NB4 (cell line): ENCODE results near the gene SARS1.

Source experiments
- DNase-seq: peaks from one replicate; pipeline ENCODE4 v3.0.0; 2010; ENCODE audit warnings: low read depth
- H3K4me3 ChIP-seq: one replicate; pipeline ENCODE4 v1.5.1; 2011; ENCODE audit warnings: mild to moderate bottlenecking, low read depth, low read length, moderate library complexity
- MYC ChIP-seq: IDR thresholded peaks from 2 replicates; pipeline ENCODE4 v1.6.1; 2011; ENCODE audit warnings: low read depth, low read length
- POLR2A ChIP-seq: IDR thresholded peaks from 2 replicates; pipeline ENCODE4 v1.6.1; 2011; ENCODE audit warnings: mild to moderate bottlenecking; ENCODE audit not compliant: insufficient read length; ENCODE audit errors: extremely low read depth
- TF ChIP-seq, protein P1 (sequence below): IDR thresholded peaks from one replicate; pipeline ENCODE4 v1.5.1; 2012; ENCODE audit warnings: low read depth, low read length
- TF ChIP-seq, protein P2 (sequence below): IDR thresholded peaks from 2 replicates; pipeline ENCODE4 v1.6.1; 2011; ENCODE audit warnings: low read depth, low read length

SARS1 gene

DNA sequence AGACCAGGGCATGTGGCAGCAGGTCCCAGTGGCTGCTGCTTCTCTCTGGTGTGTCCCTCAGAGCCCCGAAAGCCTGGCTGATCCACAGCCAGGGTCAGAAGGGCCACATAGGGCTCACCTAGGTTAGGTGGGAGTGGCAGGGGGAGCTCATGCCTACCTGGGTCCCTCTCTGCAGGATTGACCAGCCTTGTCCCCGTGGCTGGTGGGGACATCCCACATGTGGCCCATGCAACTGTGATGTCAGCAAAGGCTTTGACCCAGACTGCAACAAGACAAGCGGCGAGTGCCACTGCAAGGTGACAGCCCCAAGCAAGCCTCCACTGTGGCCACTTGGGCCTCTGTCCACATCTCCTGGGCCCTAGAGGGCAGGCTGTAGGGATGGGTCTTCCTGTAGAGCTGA, 51.3 kb downstream of the SARS1 start:
- no peak overlapping the region for H3K4me3 ChIP-seq
- DNase-seq: no peak
- TF ChIP-seq POLR2A (no peak), MYC (no peak)
- TF ChIP-seq, protein P1, sequence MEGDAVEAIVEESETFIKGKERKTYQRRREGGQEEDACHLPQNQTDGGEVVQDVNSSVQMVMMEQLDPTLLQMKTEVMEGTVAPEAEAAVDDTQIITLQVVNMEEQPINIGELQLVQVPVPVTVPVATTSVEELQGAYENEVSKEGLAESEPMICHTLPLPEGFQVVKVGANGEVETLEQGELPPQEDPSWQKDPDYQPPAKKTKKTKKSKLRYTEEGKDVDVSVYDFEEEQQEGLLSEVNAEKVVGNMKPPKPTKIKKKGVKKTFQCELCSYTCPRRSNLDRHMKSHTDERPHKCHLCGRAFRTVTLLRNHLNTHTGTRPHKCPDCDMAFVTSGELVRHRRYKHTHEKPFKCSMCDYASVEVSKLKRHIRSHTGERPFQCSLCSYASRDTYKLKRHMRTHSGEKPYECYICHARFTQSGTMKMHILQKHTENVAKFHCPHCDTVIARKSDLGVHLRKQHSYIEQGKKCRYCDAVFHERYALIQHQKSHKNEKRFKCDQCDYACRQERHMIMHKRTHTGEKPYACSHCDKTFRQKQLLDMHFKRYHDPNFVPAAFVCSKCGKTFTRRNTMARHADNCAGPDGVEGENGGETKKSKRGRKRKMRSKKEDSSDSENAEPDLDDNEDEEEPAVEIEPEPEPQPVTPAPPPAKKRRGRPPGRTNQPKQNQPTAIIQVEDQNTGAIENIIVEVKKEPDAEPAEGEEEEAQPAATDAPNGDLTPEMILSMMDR: no peak
- TF ChIP-seq, protein P2, sequence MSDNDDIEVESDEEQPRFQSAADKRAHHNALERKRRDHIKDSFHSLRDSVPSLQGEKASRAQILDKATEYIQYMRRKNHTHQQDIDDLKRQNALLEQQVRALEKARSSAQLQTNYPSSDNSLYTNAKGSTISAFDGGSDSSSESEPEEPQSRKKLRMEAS: no peak

DNA sequence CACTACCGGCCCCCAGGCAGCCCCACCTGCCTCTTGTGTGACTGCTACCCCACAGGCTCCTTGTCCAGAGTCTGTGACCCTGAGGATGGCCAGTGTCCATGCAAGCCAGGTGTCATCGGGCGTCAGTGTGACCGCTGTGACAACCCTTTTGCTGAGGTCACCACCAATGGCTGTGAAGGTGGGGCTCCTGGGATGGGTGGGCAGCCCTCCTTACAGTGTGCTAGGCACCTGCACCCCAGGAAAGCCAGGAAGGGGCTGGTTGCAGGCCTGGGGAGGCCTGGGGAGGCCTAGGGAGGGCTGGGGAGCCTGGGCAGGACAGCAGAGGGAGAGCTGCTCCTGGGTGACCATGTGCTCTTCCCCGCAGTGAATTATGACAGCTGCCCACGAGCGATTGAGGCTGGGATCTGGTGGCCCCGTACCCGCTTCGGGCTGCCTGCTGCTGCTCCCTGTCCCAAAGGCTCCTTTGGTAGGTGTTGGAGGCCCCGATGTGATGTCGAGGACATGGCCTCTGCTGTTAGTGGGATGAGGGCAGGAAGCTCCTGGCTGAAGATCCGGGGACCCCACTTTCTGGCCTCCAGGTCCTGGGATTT, 52.1 kb downstream of the SARS1 start:
- no peak for DNase-seq
- TF ChIP-seq, protein P2: no peak
- TF ChIP-seq, protein P1: no peak
- TF ChIP-seq POLR2A (no peak), MYC (no peak)
- H3K4me3 ChIP-seq: no peak overlapping the region

DNA sequence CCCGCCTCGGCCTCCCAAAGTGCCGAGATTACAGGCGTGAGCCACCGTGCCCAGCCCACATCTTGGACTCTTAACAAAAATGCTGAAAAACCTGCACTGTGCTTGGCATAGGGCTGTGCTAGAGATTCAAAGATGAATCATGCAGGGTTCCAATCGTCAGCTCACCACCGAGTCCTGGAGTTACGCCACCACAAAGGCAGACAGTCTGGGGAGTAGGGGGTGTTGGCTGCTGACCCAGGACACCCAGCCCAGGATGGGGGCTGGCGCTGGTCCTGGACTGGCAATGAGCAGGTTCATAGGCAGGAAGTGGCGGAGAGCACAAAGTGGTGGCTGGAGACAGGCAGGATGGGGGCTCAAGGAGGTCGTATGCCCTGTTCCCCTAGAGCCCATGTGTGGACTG, 53.2 kb downstream of the SARS1 start:
- TF ChIP-seq POLR2A (no peak), MYC (no peak)
- TF ChIP-seq, protein P2: no peak
- TF ChIP-seq, protein P1: no peak
- DNase-seq: peak; percentile 18
- no peak overlapping the region for H3K4me3 ChIP-seq

DNA sequence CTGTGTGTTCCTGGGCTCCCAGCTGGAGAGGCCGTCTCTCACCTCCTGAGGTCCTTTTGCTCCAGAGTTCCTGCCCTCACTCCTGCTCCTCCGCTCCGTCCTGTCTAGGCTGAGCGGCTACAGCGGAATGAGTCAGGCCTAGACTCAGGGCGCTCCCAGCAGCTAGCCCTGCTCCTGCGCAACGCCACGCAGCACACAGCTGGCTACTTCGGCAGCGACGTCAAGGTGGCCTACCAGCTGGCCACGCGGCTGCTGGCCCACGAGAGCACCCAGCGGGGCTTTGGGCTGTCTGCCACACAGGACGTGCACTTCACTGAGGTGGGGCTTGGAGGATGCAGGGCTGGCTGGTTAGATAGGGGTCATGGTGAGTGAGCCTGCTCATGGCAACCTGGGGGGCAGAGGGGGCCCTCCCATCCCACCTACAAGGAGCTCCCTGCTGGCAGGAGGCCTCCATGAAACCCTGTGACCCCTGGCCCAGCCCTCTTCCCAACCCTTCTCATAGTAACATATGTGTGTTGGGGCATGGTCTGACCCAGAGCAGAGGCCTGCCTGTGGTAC, 54.1 kb downstream of the SARS1 start:
- H3K4me3 ChIP-seq: no peak overlapping the region
- TF ChIP-seq MYC (no peak), POLR2A (no peak)
- TF ChIP-seq, protein P2: no peak
- TF ChIP-seq, protein P1: no peak
- no peak for DNase-seq

DNA sequence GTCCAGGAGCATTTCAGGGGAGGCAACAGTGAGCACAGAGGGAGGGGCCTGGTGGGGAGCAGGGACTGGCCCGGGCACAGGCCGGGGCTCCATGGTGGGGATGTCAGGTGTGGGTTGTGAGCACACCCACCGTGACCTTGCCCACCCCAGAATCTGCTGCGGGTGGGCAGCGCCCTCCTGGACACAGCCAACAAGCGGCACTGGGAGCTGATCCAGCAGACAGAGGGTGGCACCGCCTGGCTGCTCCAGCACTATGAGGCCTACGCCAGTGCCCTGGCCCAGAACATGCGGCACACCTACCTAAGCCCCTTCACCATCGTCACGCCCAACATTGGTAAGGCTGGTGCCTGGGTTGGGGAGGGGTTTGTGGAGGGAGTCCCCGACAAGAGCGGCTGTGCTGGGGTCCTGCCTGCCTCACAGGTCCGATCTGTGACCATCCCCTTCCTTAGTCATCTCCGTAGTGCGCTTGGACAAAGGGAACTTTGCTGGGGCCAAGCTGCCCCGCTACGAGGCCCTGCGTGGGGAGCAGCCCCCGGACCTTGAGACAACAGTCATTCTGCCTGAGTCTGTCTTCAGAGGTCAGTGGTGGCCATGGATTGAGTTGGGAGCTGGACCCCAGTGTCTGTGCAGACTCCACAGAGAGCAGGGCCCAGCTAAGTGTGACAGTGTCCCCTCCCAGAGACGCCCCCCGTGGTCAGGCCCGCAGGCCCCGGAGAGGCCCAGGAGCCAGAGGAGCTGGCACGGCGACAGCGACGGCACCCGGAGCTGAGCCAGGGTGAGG, 54.9 kb downstream of the SARS1 start:
- DNase-seq: no peak
- TF ChIP-seq, protein P2: no peak
- TF ChIP-seq, protein P1: no peak
- TF ChIP-seq MYC (no peak), POLR2A (no peak)
- no peak overlapping the region for H3K4me3 ChIP-seq
